ENCODE data around the gene ZC3H13. TPM values are rescaled to one million over a fixed set of nuclear protein-coding genes. Genes with fewer than 3 reads are reported as not detected.

The ZC3H13 gene
- total RNA-seq, 1 experiment from 2014 or later: 9.5 TPM

GRCh38 chr13:46043647-46044046, 8.9 kb downstream of the ZC3H13 start:
- 0 out of 2 replicates have a peak, but pooled peaks cover 7% of the 10 kb centered on the region for H3K36me3 ChIP-seq (ENCODE audit: low read depth, low read length)
- no peak overlapping the region for H3K4me3 ChIP-seq (ENCODE audit: low read length)
- no peak for ATAC-seq
- POLR2A ChIA-PET (ENCODE audit: unreplicated experiment): no interaction called here
- no peaks in the 10 kb centered on the region for H3K9me3 ChIP-seq (ENCODE audit: low read length)
- H2AFZ ChIP-seq (ENCODE audit: low read length): no peak overlapping the region
- H3K9ac ChIP-seq (ENCODE audit: low read length): no peak overlapping the region
- H3K4me2 ChIP-seq (ENCODE audit: low read length): no peak overlapping the region
- H3F3A ChIP-seq (ENCODE audit: low read length, unreplicated experiment): no peaks in the 10 kb centered on the region
- H3K9me2 ChIP-seq (replicated peaks; ENCODE audit: low read length): no peaks in the 10 kb centered on the region
- CTCF ChIA-PET: no interaction called here
- H3K27me3 ChIP-seq (ENCODE audit: low read length): no peaks in the 10 kb centered on the region
- DNase-seq: no peak
- no peak for TF ChIP-seq EZH2 (IDR thresholded peaks at IDR 0.05; ENCODE audit: low read length, unreplicated experiment)
- TF ChIP-seq CTCF (conservative IDR thresholded peaks at IDR 0.05; ENCODE audit: low read depth, low read length): no peak
- no peak for TF ChIP-seq EZH2phosphoT487 (IDR thresholded peaks at IDR 0.05; ENCODE audit: borderline replicate concordance, low read length)
- H3K27ac ChIP-seq (ENCODE audit: low read length): no peak overlapping the region
- no peaks in the 10 kb centered on the region for H3K4me1 ChIP-seq (ENCODE audit: insufficient read depth, low read length)
- no peaks in the 10 kb centered on the region for H4K20me1 ChIP-seq (ENCODE audit: low read length)
- intact Hi-C loops (cut with micrococcal nuclease): no loop called here
- BruUV-seq (replicated peaks): no TSS peak
- H3K79me2 ChIP-seq (ENCODE audit: low read length): peaks cover 36% of the 10 kb centered on the region

GRCh38 chr13:46041419-46041839, 11.1 kb downstream of the ZC3H13 start:
- ATAC-seq: no peak
- POLR2A ChIA-PET (ENCODE audit: unreplicated experiment): no interaction called here
- H3K79me2 ChIP-seq (ENCODE audit: low read length): peaks cover 16% of the 10 kb centered on the region

More at GRCh38 chr13:46041419-46041839, 11.1 kb downstream of the ZC3H13 start:
- no peaks in the 10 kb centered on the region for H4K20me1 ChIP-seq (ENCODE audit: low read length)
- intact Hi-C loops (cut with micrococcal nuclease): no loop called here
- no peak overlapping the region for H3K4me2 ChIP-seq (ENCODE audit: low read length)
- BruUV-seq (replicated peaks): no TSS peak
- no peaks in the 10 kb centered on the region for H3K27me3 ChIP-seq (ENCODE audit: low read length)
- no peaks in the 10 kb centered on the region for H3K9me3 ChIP-seq (ENCODE audit: low read length)
- H3K4me3 ChIP-seq (ENCODE audit: low read length): no peak overlapping the region
- TF ChIP-seq EZH2phosphoT487 (IDR thresholded peaks at IDR 0.05; ENCODE audit: borderline replicate concordance, low read length) (no peak), EZH2 (IDR thresholded peaks at IDR 0.05; ENCODE audit: low read length, unreplicated experiment) (no peak), CTCF (conservative IDR thresholded peaks at IDR 0.05; ENCODE audit: low read depth, low read length) (no peak)
- no peaks in the 10 kb centered on the region for H3K9me2 ChIP-seq (replicated peaks; ENCODE audit: low read length)
- H3K27ac ChIP-seq (ENCODE audit: low read length): no peak overlapping the region
- H3K4me1 ChIP-seq (ENCODE audit: insufficient read depth, low read length): no peaks in the 10 kb centered on the region
- no peak overlapping the region for H2AFZ ChIP-seq (ENCODE audit: low read length)
- H3K36me3 ChIP-seq (ENCODE audit: low read depth, low read length): peaks cover 9% of the 10 kb centered on the region; the same call in 1 of the 2 replicates
- no peak overlapping the region for H3K9ac ChIP-seq (ENCODE audit: low read length)
- no peaks in the 10 kb centered on the region for H3F3A ChIP-seq (ENCODE audit: low read length, unreplicated experiment)
- CTCF ChIA-PET: no interaction called here
- DNase-seq: no peak
